ENCODE results near the gene TMEM220. TPM values are rescaled to one million over a fixed set of nuclear protein-coding genes. Genes with fewer than 3 reads are reported as not detected.
A peak's percentile ranks its signal among the peaks of the same experiment; 100 is the strongest.

The TMEM220 gene
- total and polyA plus RNA-seq, 9 of the 15 experiments (the other 6 are each of a cell fraction or from before 2014, with no cell fraction given): not detected

GRCh38 chr17:10697092-10698081, 32.4 kb downstream of the TMEM220 start, which contains the start of the genes ADPRM and SCO1 (continued):
- TF ChIP-seq JUNB (CRISPR knock-in tag; conservative IDR thresholded peaks at IDR 0.05) (no peak), SOX6 (IDR thresholded peaks at IDR 0.05) (no peak), CCNT2 (IDR thresholded peaks at IDR 0.05; ENCODE audit: borderline replicate concordance, extremely low read depth, insufficient read length, low read depth, low read length) (peak; percentile 43), ZNF277 (CRISPR knock-in tag; IDR thresholded peaks at IDR 0.05; ENCODE audit: borderline replicate concordance) (no peak), CREM (IDR thresholded peaks at IDR 0.05; ENCODE audit: low read depth) (peak; percentile 67), ZNF584 (CRISPR knock-in tag; IDR thresholded peaks at IDR 0.05; ENCODE audit: low read depth) (no peak), KHSRP (IDR thresholded peaks at IDR 0.05) (no peak), TEAD2 (tag; IDR thresholded peaks at IDR 0.05) (no peak), TCF7L2 (IDR thresholded peaks at IDR 0.05; ENCODE audit: low read depth, low read length) (no peak), ZNF197 (CRISPR knock-in tag; IDR thresholded peaks at IDR 0.05; ENCODE audit: low read depth) (no peak), KDM1A (IDR thresholded peaks at IDR 0.05) (no peak), SNAPC5 (CRISPR knock-in tag; IDR thresholded peaks at IDR 0.05) (no peak), TBL1XR1 (IDR thresholded peaks at IDR 0.05; ENCODE audit: low read length in 2 of 2) (no peak), MYNN (IDR thresholded peaks at IDR 0.05) (no peak), MYNN (CRISPR knock-in tag; IDR thresholded peaks at IDR 0.05) (no peak), SAP30 (IDR thresholded peaks at IDR 0.05; ENCODE audit: borderline replicate concordance, insufficient read depth, low read depth, low read length, poor library complexity, severe bottlenecking) (peak; percentile 66), MAFK (IDR thresholded peaks at IDR 0.05; ENCODE audit: low read length) (no peak), KDM2B (CRISPR knock-in tag; IDR thresholded peaks at IDR 0.05) (no peak), PHF20 (IDR thresholded peaks at IDR 0.05; ENCODE audit: partially characterized antibody) (peak; percentile 72), E4F1 (CRISPR knock-in tag; IDR thresholded peaks at IDR 0.05; ENCODE audit: borderline replicate concordance) (no peak)
- TF ChIP-seq, protein P1, sequence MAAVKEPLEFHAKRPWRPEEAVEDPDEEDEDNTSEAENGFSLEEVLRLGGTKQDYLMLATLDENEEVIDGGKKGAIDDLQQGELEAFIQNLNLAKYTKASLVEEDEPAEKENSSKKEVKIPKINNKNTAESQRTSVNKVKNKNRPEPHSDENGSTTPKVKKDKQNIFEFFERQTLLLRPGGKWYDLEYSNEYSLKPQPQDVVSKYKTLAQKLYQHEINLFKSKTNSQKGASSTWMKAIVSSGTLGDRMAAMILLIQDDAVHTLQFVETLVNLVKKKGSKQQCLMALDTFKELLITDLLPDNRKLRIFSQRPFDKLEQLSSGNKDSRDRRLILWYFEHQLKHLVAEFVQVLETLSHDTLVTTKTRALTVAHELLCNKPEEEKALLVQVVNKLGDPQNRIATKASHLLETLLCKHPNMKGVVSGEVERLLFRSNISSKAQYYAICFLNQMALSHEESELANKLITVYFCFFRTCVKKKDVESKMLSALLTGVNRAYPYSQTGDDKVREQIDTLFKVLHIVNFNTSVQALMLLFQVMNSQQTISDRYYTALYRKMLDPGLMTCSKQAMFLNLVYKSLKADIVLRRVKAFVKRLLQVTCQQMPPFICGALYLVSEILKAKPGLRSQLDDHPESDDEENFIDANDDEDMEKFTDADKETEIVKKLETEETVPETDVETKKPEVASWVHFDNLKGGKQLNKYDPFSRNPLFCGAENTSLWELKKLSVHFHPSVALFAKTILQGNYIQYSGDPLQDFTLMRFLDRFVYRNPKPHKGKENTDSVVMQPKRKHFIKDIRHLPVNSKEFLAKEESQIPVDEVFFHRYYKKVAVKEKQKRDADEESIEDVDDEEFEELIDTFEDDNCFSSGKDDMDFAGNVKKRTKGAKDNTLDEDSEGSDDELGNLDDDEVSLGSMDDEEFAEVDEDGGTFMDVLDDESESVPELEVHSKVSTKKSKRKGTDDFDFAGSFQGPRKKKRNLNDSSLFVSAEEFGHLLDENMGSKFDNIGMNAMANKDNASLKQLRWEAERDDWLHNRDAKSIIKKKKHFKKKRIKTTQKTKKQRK (IDR thresholded peaks at IDR 0.05; ENCODE audit: borderline replicate concordance, low read depth, low read length): no peak

Data from K562 (cell line).